ENCODE data around the gene HCRT. TPM values are rescaled to one million over a fixed set of nuclear protein-coding genes. Genes with fewer than 3 reads are reported as not detected.
"Not testable (repeated sequence)": the region's sequence is repeated elsewhere in the genome, so short reads cannot be mapped to it uniquely, and the experiment has no call there.

HCRT gene
- total RNA-seq, 1 experiment from 2014 or later, result not detected

- no peak for DNase-seq (ENCODE audit: low read depth)
Measured at GRCh38 chr17:42198897-42199296, 13.6 kb upstream of the HCRT start.

GRCh38 chr17:42197564-42198156, 12.4 kb upstream of the HCRT start:
- DNase-seq (ENCODE audit: low read depth), result no peak

GRCh38 chr17:42193969-42194899, 9.0 kb upstream of the HCRT start, which contains the start of gene GHDC:
TSS of gene GHDC (minus strand) at chr17:42194494. CDS start at chr17:42193581, 913 bp downstream.
- peak; percentile 59 for DNase-seq (ENCODE audit: low read depth)

- DNase-seq (ENCODE audit: low read depth), result no peak
Measured at GRCh38 chr17:42193216-42193968, 8.1 kb upstream of the HCRT start.

GRCh38 chr17:42192189-42193126, 7.2 kb upstream of the HCRT start:
- no peak for DNase-seq (ENCODE audit: low read depth)

GRCh38 chr17:42191275-42191608, 6.0 kb upstream of the HCRT start:
- DNase-seq (ENCODE audit: low read depth), result no peak

GRCh38 chr17:42190491-42191274, 5.4 kb upstream of the HCRT start:
- no peak for DNase-seq (ENCODE audit: low read depth)

GRCh38 chr17:42189651-42189965, 4.4 kb upstream of the HCRT start:
- no peak for DNase-seq (ENCODE audit: low read depth)

- DNase-seq (ENCODE audit: low read depth), result no peak
Measured at GRCh38 chr17:42188749-42189650, 3.7 kb upstream of the HCRT start.

GRCh38 chr17:42187833-42188232, 2.6 kb upstream of the HCRT start:
- DNase-seq (ENCODE audit: low read depth), result no peak

- DNase-seq (ENCODE audit: low read depth), result not testable (repeated sequence)
Measured at GRCh38 chr17:42186191-42186590, 939 bp upstream of the HCRT start.

GRCh38 chr17:42185621-42185930, 324 bp upstream of the HCRT start:
- no peak for DNase-seq (ENCODE audit: low read depth)

- DNase-seq (ENCODE audit: low read depth), result peak; percentile 57
Measured at GRCh38 chr17:42183741-42184711, 1.2 kb downstream of the HCRT start.

- peak; percentile 36 for DNase-seq (ENCODE audit: low read depth)
Measured at GRCh38 chr17:42182927-42183734, 2.1 kb downstream of the HCRT start.

GRCh38 chr17:42181851-42182207, 3.4 kb downstream of the HCRT start:
- no peak for DNase-seq (ENCODE audit: low read depth)

GRCh38 chr17:42180922-42181850, 4.1 kb downstream of the HCRT start, which contains the start of gene KCNH4:
TSS of gene KCNH4 (minus strand) at chr17:42181142. CDS start at chr17:42180945, 197 bp downstream.
- DNase-seq (ENCODE audit: low read depth), result peak; percentile 65

All from LHCN-M2 (cell line).